GM18867 (cell line): ENCODE results near the gene APOL3.
"Not testable (repeated sequence)": the region's sequence is repeated elsewhere in the genome, so short reads cannot be mapped to it uniquely, and the experiment has no call there.

Experiments
- ATAC-seq: cut with Tn5 transposase; IDR thresholded peaks from one replicate; pipeline ENCODE4 v1.9.1; 2021; ENCODE audit warnings: mild to moderate bottlenecking, moderate library complexity; ENCODE audit not compliant: unreplicated experiment

Gene APOL3

DNA sequence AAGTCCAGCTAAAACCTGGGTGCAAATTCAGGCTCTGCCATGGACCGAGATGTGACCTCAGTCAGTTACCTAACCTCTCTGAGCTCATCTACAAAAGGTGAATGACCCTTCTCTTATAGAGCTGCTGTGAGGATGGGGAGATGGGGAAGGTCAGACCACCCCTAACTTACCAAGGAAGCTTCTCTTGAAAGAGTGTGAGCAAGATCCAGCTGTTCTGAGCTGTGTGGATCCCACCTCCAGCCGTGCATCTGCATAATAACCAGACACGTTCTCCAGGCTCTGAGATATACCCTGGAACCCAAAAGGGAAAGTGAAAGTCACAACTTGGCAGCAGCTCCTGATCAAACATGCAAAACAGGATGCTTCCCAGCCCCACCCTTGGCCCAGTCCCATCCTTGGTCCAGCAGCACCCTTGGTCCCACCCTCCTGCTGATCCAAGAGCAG, at the start of gene APOL3:
TSS of gene APOL3 (minus strand) at position 257 of the 444 bp plus-strand sequence. CDS start 11,700 bp downstream, outside the sequence.
- ATAC-seq = no peak

- ATAC-seq = no peak
Measured at GRCh38 chr22:36210224-36210623, 49.7 kb upstream of the APOL3 start.

- ATAC-seq = not testable (repeated sequence)
Measured at GRCh38 chr22:36209488-36209908, 48.9 kb upstream of the APOL3 start.

DNA sequence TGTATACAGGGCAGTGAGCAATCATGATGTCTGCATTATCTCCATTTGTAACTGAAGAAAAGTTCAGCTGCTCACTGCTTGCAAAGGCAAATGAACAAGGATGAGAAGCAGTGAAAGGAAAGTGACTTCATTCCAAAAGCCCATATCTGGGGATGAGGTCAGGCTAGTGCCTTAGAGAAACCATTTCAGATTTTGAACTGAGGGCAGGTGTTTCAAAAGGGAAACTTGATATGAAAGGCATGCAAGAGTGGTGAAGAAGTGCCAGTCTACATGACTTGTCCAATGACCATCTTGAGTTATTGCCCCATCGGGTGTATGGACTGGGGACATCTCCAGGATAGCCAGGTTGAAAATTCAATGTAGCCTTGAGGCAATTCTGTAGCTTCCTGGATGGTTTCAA, 48.4 kb upstream of the APOL3 start:
- no peak for ATAC-seq

DNA sequence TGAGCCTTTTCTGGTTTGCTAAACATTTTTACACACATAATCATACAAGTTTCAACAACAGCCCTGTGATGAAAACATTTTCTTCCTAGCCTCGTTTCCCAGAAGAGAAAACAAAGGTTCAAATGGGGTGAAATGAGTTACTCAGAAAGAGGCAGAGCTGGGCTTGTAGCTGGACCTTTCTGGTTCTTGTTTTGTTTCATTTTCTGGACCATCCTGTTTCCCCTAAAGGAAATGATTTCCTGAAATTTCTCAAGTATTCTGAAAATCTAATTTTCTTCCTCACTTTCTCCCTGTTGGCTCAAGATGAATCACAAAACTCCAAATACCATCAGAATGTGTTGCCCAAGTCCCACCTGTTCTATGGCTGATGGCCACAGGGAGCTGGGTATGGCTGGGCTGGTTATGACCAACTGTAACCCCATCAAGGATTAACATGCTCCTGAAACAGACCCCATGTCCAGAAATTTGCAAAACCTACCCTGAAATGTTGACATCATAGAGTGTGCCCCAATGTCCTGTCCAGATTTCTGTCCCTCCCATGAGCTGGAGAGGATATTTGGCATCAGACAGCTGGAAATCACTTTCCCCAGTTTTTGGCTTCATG, 47.7 kb upstream of the APOL3 start:
- ATAC-seq = no peak

- ATAC-seq = no peak
Measured at GRCh38 chr22:36206255-36206654, 45.7 kb upstream of the APOL3 start.

- ATAC-seq = not testable (repeated sequence)
Measured at GRCh38 chr22:36205573-36205972, 45.0 kb upstream of the APOL3 start.

DNA sequence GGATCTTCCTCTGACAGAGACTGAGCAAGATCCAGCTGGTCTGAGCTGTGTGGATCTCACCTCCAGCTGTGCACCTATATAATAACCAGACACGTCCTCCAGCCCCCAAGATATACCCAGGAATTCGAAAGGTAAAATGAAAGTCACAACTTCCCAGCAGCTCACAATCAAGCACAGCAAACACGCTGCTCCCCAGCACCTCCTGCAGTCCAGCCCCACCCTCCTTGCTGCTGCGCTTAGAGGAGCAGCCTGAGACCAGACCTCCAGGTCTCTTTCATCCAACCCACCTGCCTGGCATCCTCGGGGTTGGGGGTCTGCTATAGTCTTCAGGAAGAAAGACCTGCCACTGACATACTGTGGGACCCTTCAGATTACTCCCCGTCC, 44.1 kb upstream of the APOL3 start:
- no peak for ATAC-seq

DNA sequence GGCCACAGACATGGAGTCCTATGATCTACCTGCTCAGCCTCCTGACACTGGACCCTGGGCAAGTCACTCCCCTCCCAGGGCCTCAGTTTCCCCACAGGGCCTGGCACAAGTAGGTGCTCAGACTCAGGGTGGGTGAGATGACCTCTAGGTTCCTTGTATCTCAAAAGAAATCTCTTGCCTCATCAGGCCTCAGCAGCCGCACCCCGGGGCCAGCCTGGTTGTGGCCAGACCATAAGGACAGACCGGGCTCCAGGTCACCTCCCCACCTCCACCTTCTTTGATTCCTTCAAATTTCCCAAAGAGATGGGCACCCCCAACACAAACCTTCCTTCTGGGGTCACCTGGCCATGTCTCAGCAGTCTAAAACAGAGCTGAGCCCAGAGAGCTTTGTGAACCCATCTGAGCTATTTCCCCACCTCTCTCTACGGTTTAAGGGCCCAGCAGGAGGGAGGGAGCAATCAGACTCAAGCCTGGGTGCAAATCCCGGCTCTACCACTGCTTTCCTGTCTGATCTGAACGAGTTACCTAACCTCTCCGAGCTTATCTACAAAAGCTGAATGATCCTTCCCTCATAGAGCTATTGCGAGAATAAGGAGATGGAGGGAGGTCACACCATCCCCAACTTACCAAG, 43.6 kb upstream of the APOL3 start:
- no peak for ATAC-seq

- ATAC-seq = not testable (repeated sequence)
Measured at GRCh38 chr22:36203441-36203840, 42.9 kb upstream of the APOL3 start.

DNA sequence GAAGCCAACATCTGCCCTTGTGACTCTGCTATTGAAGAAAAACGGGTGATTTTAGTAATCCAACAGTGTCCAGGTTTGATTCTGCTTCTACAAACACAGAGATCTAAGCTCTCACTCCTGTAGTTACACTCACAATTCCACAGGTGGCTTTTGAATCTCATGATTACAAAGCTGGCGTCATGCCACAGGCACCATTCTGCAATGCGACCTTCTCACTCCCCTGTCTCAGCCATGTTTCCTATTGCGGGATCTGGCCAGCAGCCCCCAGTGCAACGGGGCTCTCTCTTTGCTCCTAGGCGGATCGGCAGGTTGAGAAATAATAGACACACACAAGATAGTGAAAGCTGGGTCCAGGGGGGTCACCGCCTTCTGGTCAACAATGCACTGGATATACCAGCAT, 42.4 kb upstream of the APOL3 start:
- ATAC-seq = not testable (repeated sequence)

DNA sequence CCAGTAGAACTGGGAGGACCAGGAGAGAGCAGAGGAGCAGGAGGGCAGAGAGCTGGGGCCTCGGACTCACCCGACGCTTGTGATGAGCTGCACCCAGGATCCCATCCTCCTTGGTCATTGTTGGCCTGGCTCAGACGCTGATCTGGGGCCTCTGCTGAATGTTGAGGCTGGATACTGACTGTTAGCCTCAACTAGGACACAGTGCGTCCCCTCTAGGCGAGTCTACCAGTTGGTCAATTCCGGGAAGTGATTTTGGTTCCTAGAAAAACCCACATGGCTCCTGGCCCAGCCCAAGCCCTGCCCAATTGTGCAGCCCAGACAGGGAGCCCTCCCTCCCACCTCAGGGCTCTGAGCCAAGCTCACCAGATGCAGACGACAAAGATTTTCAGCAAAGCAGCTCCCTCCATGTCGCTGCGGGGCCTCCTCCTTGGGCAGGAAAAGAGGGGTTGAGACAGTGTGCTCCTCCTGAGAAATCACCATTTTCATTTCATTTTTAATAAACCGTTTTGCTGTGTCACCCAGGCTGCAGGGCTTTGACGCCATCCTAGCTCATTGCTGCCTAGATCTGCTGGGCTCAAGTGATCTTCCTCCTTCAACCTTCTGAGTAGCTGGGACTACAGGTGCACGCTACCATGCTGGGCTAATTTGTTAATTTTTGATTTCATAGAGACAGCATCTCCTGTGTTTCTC, 41.2 kb upstream of the APOL3 start, which contains the start of gene APOL4:
TSS of gene APOL4 (minus strand) at position 180 of the 690 bp plus-strand sequence. CDS start at position 105, 75 bp downstream.
- no peak for ATAC-seq

- not testable (repeated sequence) for ATAC-seq
Measured at GRCh38 chr22:36201025-36201424, 40.5 kb upstream of the APOL3 start.

- ATAC-seq = no peak
Measured at GRCh38 chr22:36199001-36199551, 38.5 kb upstream of the APOL3 start.

DNA sequence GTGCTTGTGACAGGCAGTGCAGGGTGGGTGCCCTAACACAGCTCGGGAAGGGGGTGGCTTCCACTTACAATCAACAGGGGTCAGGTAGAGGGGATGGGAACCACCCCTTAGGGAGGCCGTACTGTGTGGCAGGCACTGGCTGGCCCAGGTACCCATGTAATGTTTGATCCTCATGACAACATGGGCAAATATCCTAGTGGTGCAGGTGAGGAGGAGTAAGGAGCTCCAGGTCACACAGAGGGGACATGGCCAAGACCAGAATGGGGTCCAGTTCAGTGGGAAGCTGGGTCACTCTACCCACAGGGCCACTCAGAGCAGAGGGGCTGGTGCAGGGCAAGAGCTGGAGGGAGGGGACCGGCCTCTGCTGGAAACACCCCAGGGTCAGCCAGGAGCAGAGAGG, 38.0 kb upstream of the APOL3 start:
- ATAC-seq = no peak

GRCh38 chr22:36197514-36198146, 37.1 kb upstream of the APOL3 start:
- no peak for ATAC-seq

DNA sequence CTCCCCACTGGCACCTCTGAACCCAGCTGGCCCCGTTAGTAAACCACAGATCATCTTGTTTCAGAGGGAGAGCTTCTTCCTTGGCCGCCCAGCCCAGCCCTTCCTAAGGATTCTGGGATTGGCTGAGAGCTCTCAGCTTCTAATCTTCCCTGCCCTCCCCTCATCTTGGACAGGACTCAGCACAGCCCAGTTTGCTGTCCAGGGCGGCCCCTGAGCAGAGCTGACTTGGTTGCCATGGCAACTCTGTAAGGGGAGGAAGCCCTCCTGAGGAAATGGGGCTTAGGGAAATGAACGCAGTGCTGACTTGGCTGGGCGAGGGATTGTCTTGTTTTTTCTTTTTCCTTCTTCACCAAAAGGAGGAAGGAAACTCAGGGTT, 36.5 kb upstream of the APOL3 start:
- no peak for ATAC-seq

GRCh38 chr22:36196254-36197064, 35.9 kb upstream of the APOL3 start:
- no peak for ATAC-seq

DNA sequence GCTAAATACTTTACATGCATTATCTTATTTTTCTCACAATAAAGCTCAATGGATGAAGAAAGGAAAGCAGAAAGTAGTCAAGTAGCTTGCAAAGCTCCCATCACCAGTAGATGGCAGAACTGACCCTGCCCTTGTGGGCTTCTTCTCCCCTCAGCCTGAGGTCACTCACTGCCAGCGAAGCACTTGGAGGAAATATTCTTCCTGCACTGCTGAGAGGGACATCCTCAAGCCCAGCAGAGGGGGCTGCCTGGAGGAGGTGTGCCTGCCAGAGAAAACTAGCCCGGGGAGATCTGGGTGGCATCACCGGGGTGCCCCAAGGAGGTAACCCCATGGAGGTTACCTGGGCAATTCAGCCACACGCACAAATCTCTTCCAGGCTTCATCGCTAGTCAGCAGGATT, 34.4 kb upstream of the APOL3 start:
- ATAC-seq = no peak

DNA sequence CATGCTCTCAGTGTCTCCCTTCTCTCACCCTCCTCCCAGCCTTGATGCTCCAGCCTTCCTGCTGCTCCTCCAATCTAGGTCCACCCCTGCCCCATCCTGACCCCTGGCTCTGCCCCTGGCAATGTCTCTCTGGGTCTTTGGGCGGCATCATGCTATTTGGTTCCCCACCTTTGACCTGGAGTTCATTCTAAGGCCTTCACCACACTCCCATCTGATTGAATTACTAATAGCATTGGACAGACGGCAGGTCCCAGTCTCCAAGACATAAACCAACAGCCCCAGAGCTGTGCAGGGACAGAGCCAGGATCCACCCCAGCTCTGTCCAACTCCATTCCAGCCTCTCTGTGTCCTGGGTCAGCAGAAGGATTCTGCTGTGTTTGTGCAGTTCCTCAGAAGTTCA, 33.8 kb upstream of the APOL3 start:
- ATAC-seq = no peak
